H1 (cell line): ENCODE results near the gene TRIM68.

Experiments used
- CHD1 ChIP-seq: IDR thresholded peaks from 2 replicates; pipeline ENCODE4 v1.6.1; 2012; ENCODE audit warnings: low read depth, low read length, improper control_type of control experiment
- EP300 ChIP-seq, 2 experiments: IDR thresholded peaks; 1 replicate in 1 of 2; 2 replicates in 1 of 2; pipeline ENCODE4 v1.6.1; 2011 to 2012; ENCODE audit warnings: low read depth in 2 of 2, low read length in 2 of 2, mild to moderate bottlenecking in 2 of 2, borderline replicate concordance in 1 of 2, inconsistent platforms in 1 of 2, moderate library complexity in 1 of 2
- EZH2 ChIP-seq: fragments of 200-600 bp; sonication (generic); IDR thresholded peaks from 2 replicates; pipeline ENCODE4 v1.7.1; 2012; ENCODE audit warnings: low read depth, mild to moderate bottlenecking, moderate library complexity, low read length, inconsistent platforms; ENCODE audit not compliant: severe bottlenecking
- JUND ChIP-seq: IDR thresholded peaks from 2 replicates; pipeline ENCODE4 v1.6.1; 2011; ENCODE audit warnings: mild to moderate bottlenecking, improper control_type of control experiment, low read length
- NANOG ChIP-seq: IDR thresholded peaks from 2 replicates; pipeline ENCODE4 v1.6.1; 2011; ENCODE audit warnings: low read length, low read depth, mild to moderate bottlenecking, inconsistent platforms; ENCODE audit not compliant: insufficient read depth, poor library complexity, severe bottlenecking
- NRF1 ChIP-seq: IDR thresholded peaks from 2 replicates; pipeline ENCODE4 v1.6.1; 2011; ENCODE audit warnings: mild to moderate bottlenecking, low read depth, low read length, improper control_type of control experiment
- PHF8 ChIP-seq: fragments of 200-600 bp; sonication (generic); conservative IDR thresholded peaks from 2 replicates; pipeline ENCODE4 v1.7.1; 2012; ENCODE audit warnings: low read depth, mild to moderate bottlenecking, inconsistent platforms, low read length, moderate library complexity
- POLR2A ChIP-seq, 2 experiments: IDR thresholded peaks; 1 replicate in 1 of 2; 2 replicates in 1 of 2; pipeline ENCODE4 v1.6.1; 2011; ENCODE audit warnings: low read depth in 2 of 2, low read length in 2 of 2, mild to moderate bottlenecking in 2 of 2; ENCODE audit errors: control extremely low read depth in 1 of 2
- POLR2AphosphoS5 ChIP-seq: IDR thresholded peaks from 2 replicates; pipeline ENCODE4 v1.6.1; 2011; ENCODE audit warnings: low read depth, low read length
- RAD21 ChIP-seq, 2 experiments: IDR thresholded peaks in 1 of 2; conservative IDR thresholded peaks in 1 of 2; 2 replicates each; pipeline ENCODE4 v1.6.1; 2011; ENCODE audit warnings: low read depth in 2 of 2, low read length in 2 of 2, improper control_type of control experiment in 1 of 2, inconsistent platforms in 1 of 2, mild to moderate bottlenecking in 1 of 2, moderate library complexity in 1 of 2
- RXRA ChIP-seq: IDR thresholded peaks from 2 replicates; pipeline ENCODE4 v1.6.1; 2011; ENCODE audit warnings: low read depth, mild to moderate bottlenecking, low read length, moderate library complexity; ENCODE audit not compliant: insufficient read depth
- SUZ12 ChIP-seq: fragments of 200-600 bp; sonication (generic); IDR thresholded peaks from 2 replicates; pipeline ENCODE4 v1.6.1; 2012; ENCODE audit warnings: mild to moderate bottlenecking, inconsistent platforms, low read length, moderate library complexity, mixed read lengths
- ZNF274 ChIP-seq: IDR thresholded peaks from 2 replicates; pipeline ENCODE4 v1.7.0; 2012; ENCODE audit warnings: low read length, borderline replicate concordance; ENCODE audit errors: extremely low read depth
- TF ChIP-seq, protein P1 (sequence below), 3 experiments: IDR thresholded peaks; 1 replicate in 2 of 3; 2 replicates in 1 of 3; pipeline versions ENCODE4 v1.5.1 to v1.6.1; 2011; ENCODE audit warnings: low read length in 3 of 3, mild to moderate bottlenecking in 3 of 3, inconsistent platforms in 2 of 3, low read depth in 1 of 3, moderate library complexity in 1 of 3; ENCODE audit not compliant: insufficient read depth in 1 of 3; ENCODE audit errors: control extremely low read depth in 1 of 3

DNA sequence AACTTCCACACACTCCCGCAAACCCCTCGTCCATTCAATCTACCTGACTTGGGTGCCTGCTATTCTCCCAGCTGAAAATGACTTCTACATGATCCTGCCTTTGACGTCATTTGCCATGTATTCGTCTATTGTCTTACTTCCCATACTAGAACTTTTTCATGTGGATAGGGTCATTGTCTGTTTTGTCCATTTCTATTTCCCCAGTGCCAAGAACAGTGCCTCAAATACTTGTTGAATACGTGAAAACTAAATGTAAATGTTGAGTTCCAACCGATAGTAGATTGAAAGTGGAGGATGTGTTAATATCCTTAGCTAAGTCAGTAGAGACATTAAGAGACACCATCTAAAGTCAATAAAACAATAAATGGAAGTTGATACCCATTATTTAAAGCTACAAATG lies 935 bp downstream of the TRIM68 start:
- TF ChIP-seq POLR2A (IDR thresholded peaks at IDR 0.05; ENCODE audit: control extremely low read depth in 1 of 2, low read depth in 2 of 2, low read length in 2 of 2), result no peak
- TF ChIP-seq NANOG, result no peak
- TF ChIP-seq, protein P1, sequence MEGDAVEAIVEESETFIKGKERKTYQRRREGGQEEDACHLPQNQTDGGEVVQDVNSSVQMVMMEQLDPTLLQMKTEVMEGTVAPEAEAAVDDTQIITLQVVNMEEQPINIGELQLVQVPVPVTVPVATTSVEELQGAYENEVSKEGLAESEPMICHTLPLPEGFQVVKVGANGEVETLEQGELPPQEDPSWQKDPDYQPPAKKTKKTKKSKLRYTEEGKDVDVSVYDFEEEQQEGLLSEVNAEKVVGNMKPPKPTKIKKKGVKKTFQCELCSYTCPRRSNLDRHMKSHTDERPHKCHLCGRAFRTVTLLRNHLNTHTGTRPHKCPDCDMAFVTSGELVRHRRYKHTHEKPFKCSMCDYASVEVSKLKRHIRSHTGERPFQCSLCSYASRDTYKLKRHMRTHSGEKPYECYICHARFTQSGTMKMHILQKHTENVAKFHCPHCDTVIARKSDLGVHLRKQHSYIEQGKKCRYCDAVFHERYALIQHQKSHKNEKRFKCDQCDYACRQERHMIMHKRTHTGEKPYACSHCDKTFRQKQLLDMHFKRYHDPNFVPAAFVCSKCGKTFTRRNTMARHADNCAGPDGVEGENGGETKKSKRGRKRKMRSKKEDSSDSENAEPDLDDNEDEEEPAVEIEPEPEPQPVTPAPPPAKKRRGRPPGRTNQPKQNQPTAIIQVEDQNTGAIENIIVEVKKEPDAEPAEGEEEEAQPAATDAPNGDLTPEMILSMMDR (IDR thresholded peaks at IDR 0.05; ENCODE audit: control extremely low read depth in 1 of 3, insufficient read depth in 1 of 3, low read depth in 1 of 3, low read length in 3 of 3), result no peak
- no peak for TF ChIP-seq CHD1
- no peak for TF ChIP-seq PHF8
- TF ChIP-seq SUZ12, result no peak
- no peak for TF ChIP-seq POLR2AphosphoS5
- TF ChIP-seq JUND, result no peak
- TF ChIP-seq ZNF274, result no peak
- no peak for TF ChIP-seq EP300 (IDR thresholded peaks at IDR 0.05; ENCODE audit: borderline replicate concordance in 1 of 2, low read depth in 2 of 2, low read length in 2 of 2)
- TF ChIP-seq NRF1, result no peak
- TF ChIP-seq RXRA, result no peak
- TF ChIP-seq RAD21 (IDR thresholded peaks at IDR 0.05 in 1 of 2, conservative IDR thresholded peaks at IDR 0.05 in 1 of 2; ENCODE audit: low read depth in 2 of 2, low read length in 2 of 2), result no peak
- TF ChIP-seq EZH2, result no peak
